GM19324 (cell line): ENCODE data around the gene ASB4.

Experiments used
- ATAC-seq: cut with Tn5 transposase; IDR thresholded peaks from one replicate; pipeline ENCODE4 v1.9.1; 2021; ENCODE audit warnings: mild to moderate bottlenecking, moderate library complexity; ENCODE audit not compliant: unreplicated experiment, low FRiP score

ASB4 gene

GRCh38 chr7:95589766-95590165, 104.0 kb downstream of the ASB4 start:
- ATAC-seq = no peak
